Keratinocyte (primary cell): ENCODE data around the gene TP53BP1. TPM values are rescaled to one million over a fixed set of nuclear protein-coding genes. Genes with fewer than 3 reads are reported as not detected.

Source experiments
- DNase-seq: peaks from one replicate; pipeline ENCODE4 v3.0.0-alpha.2; 2011; ENCODE audit warnings: low read depth, missing footprints, low spot score
- FAIRE-seq: peaks from 2 replicates; lab custom pipeline; 2011; peaks lifted over from hg19 to GRCh38; lab: Jason Lieb, UNC
- H2AFZ ChIP-seq: 2 replicates; pipeline ENCODE4 v1.6.0; 2012; ENCODE audit warnings: low read length, control low read depth, inconsistent platforms; ENCODE audit not compliant: control insufficient read depth
- H3K27ac ChIP-seq: 2 replicates; pipeline ENCODE4 v1.5.1; 2011; ENCODE audit warnings: low read length; ENCODE audit not compliant: control insufficient read depth, insufficient read depth
- H3K27me3 ChIP-seq: 3 replicates; pipeline ENCODE4 v1.6.0; 2011; ENCODE audit warnings: low read length; ENCODE audit not compliant: control insufficient read depth, insufficient read depth; ENCODE audit errors: extremely low read depth
- H3K36me3 ChIP-seq, 2 experiments: 2 replicates in 1 of 2; 3 replicates in 1 of 2; pipeline ENCODE4 v1.5.1; 2011; ENCODE audit warnings: low read length in 2 of 2, mild to moderate bottlenecking in 1 of 2; ENCODE audit not compliant: control insufficient read depth in 2 of 2, insufficient read depth in 2 of 2; ENCODE audit errors: extremely low read depth in 1 of 2
- H3K4me1 ChIP-seq: 3 replicates; pipeline ENCODE4 v1.5.1; 2011; ENCODE audit warnings: low read length; ENCODE audit not compliant: control insufficient read depth, insufficient read depth; ENCODE audit errors: extremely low read depth
- H3K4me2 ChIP-seq: 3 replicates; pipeline ENCODE4 v1.6.0; 2011; ENCODE audit warnings: low read depth, low read length; ENCODE audit not compliant: control insufficient read depth, insufficient read depth; ENCODE audit errors: extremely low read depth
- H3K4me3 ChIP-seq, 3 experiments: fragments of 200-600 bp in 1 of 3; sonication (generic) in 1 of 3; 2 replicates in 2 of 3; 3 replicates in 1 of 3; pipeline ENCODE4 v1.5.1; 2011 to 2016; ENCODE audit warnings: low read length in 3 of 3, mild to moderate bottlenecking in 3 of 3, control low read depth in 2 of 3, inconsistent platforms in 1 of 3, low read depth in 1 of 3, mixed read lengths in 1 of 3, mixed run types in 1 of 3, moderate library complexity in 1 of 3; ENCODE audit not compliant: control insufficient read depth in 2 of 3, insufficient read depth in 2 of 3; ENCODE audit errors: extremely low read depth in 1 of 3
- H3K79me2 ChIP-seq: 2 replicates; pipeline ENCODE4 v1.6.0; 2012; ENCODE audit warnings: low read length; ENCODE audit not compliant: control insufficient read depth, insufficient read depth
- H3K9ac ChIP-seq: 3 replicates; pipeline ENCODE4 v1.6.0; 2011; ENCODE audit warnings: low read length; ENCODE audit not compliant: control insufficient read depth, insufficient read depth; ENCODE audit errors: extremely low read depth
- H3K9me1 ChIP-seq: 3 replicates; pipeline ENCODE4 v1.6.0; 2011; ENCODE audit warnings: low read length; ENCODE audit not compliant: control insufficient read depth, insufficient read depth; ENCODE audit errors: extremely low read depth
- H3K9me3 ChIP-seq: 2 replicates; pipeline ENCODE4 v1.5.1; 2012; ENCODE audit warnings: low read depth, low read length; ENCODE audit not compliant: control insufficient read depth
- H4K20me1 ChIP-seq: 3 replicates; pipeline ENCODE4 v1.6.0; 2011; ENCODE audit warnings: low read length; ENCODE audit not compliant: control insufficient read depth, insufficient read depth; ENCODE audit errors: extremely low read depth
- EZH2 ChIP-seq: IDR thresholded peaks from one replicate; pipeline ENCODE4 v1.6.1; 2012; ENCODE audit warnings: inconsistent platforms, mild to moderate bottlenecking, low read length, moderate library complexity
- dilution Hi-C: fragments of 300-500 bp; cut with MboI; formaldehyde crosslinking; loops from one replicate; pipeline ENCODE4 v1.7.0; 2020; ENCODE audit warnings: low sequenced_read_pairs; ENCODE audit not compliant: extremely low pct_ligation_motif_present
- polyA plus RNA-seq, 5 experiments: library from polyadenylated mRNA; depleted of rRNA in 3 of 5; stranded (reverse) in 3 of 5; stranded (forward) in 1 of 5; unstranded in 1 of 5; fragments of >200 nt; gene quantifications; 1 replicate in 1 of 5; 2 replicates in 3 of 5; 3 replicates in 1 of 5; pipeline versions ENCODE4 v1.2.1 to v1.2.3, GENCODE V29; 2011 to 2012; ENCODE audit warnings: missing spikeins in 2 of 5, low read depth in 1 of 5, low replicate concordance in 1 of 5
- TF ChIP-seq, protein P1 (sequence below), 3 experiments: IDR thresholded peaks in 1 of 3; conservative IDR thresholded peaks in 1 of 3; optimal IDR thresholded peaks in 1 of 3; 2 replicates in 2 of 3; 3 replicates in 1 of 3; pipeline versions ENCODE3 to v1.5.1; 2011; ENCODE audit warnings: low read length in 3 of 3, mild to moderate bottlenecking in 3 of 3, moderate library complexity in 2 of 3, control low read depth in 1 of 3, inconsistent platforms in 1 of 3; ENCODE audit not compliant: insufficient read depth in 2 of 3; ENCODE audit errors: extremely low read depth in 1 of 3

TP53BP1 gene
- polyA plus RNA-seq, 1 donor (not counting 4 experiments of a cell fraction or from before 2014, with no cell fraction given): 30.7 TPM

DNA sequence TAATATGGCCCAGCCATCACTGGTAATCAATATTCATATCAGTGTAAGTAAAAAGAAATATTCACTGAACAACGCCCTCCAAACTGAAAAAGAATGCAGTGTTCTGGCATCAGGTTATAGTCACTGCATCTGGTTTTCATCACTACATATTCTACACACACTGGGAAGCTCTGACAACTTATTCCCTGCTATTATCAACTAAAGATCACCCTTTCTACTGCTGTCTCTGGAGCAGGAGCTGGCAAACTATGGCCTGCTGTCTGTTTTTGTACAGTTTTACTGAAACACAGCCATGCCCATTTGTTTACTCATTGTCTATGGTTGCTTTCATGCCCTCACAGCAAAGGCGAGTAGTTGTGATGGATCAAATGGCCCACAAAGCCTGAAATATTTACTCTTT is 86.8 kb downstream of the TP53BP1 start:
- Histone ChIP-seq H3K27ac (no peak overlapping the region), H3K36me3 (peaks cover 25 to 44% of the 10 kb centered on the region in 2 experiments), H3K4me3 (no peak overlapping the region), H3K4me2 (no peak overlapping the region), H3K4me1 (no peaks in the 10 kb centered on the region), H3K27me3 (no peaks in the 10 kb centered on the region), H3K9me3 (no peaks in the 10 kb centered on the region), H2AFZ (no peak overlapping the region), H4K20me1 (no peaks in the 10 kb centered on the region), H3K9ac (no peak overlapping the region), H3K9me1 (no peaks in the 10 kb centered on the region), H3K79me2 (no peaks in the 10 kb centered on the region)
- TF ChIP-seq EZH2: no peak
- TF ChIP-seq, protein P1, sequence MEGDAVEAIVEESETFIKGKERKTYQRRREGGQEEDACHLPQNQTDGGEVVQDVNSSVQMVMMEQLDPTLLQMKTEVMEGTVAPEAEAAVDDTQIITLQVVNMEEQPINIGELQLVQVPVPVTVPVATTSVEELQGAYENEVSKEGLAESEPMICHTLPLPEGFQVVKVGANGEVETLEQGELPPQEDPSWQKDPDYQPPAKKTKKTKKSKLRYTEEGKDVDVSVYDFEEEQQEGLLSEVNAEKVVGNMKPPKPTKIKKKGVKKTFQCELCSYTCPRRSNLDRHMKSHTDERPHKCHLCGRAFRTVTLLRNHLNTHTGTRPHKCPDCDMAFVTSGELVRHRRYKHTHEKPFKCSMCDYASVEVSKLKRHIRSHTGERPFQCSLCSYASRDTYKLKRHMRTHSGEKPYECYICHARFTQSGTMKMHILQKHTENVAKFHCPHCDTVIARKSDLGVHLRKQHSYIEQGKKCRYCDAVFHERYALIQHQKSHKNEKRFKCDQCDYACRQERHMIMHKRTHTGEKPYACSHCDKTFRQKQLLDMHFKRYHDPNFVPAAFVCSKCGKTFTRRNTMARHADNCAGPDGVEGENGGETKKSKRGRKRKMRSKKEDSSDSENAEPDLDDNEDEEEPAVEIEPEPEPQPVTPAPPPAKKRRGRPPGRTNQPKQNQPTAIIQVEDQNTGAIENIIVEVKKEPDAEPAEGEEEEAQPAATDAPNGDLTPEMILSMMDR (optimal IDR thresholded peaks at IDR 0.05 in 1 of 3, IDR thresholded peaks at IDR 0.05 in 1 of 3, conservative IDR thresholded peaks at IDR 0.05 in 1 of 3; ENCODE audit: extremely low read depth in 1 of 3, insufficient read depth in 2 of 3, low read length in 3 of 3): no peak
- FAIRE-seq (no peak), DNase-seq (no peak)
- dilution Hi-C loops: no loop called here

GRCh38 chr15:43404130-43404529 is 88.8 kb downstream of the TP53BP1 start:
- dilution Hi-C loops: no loop called here
- Histone ChIP-seq H3K36me3 (peaks cover 24 to 45% of the 10 kb centered on the region in 2 experiments), H2AFZ (no peak overlapping the region), H3K9me1 (no peaks in the 10 kb centered on the region), H3K9ac (no peak overlapping the region), H3K27me3 (no peaks in the 10 kb centered on the region), H3K9me3 (no peaks in the 10 kb centered on the region), H3K4me3 (no peak overlapping the region), H3K4me2 (no peak overlapping the region), H4K20me1 (no peaks in the 10 kb centered on the region), H3K79me2 (no peaks in the 10 kb centered on the region), H3K4me1 (no peaks in the 10 kb centered on the region), H3K27ac (no peak overlapping the region)
- no peak for TF ChIP-seq EZH2
- TF ChIP-seq, protein P1 (optimal IDR thresholded peaks at IDR 0.05 in 1 of 3, IDR thresholded peaks at IDR 0.05 in 1 of 3, conservative IDR thresholded peaks at IDR 0.05 in 1 of 3; ENCODE audit: extremely low read depth in 1 of 3, insufficient read depth in 2 of 3, low read length in 3 of 3): no peak
- no peak for FAIRE-seq
- no peak for DNase-seq
